ENCODE measurements around the gene MLPH. TPM values are rescaled to one million over a fixed set of nuclear protein-coding genes. Genes with fewer than 3 reads are reported as not detected.

The MLPH gene
- total and polyA plus RNA-seq, 9 of the 15 experiments (the other 6 are each of a cell fraction or from before 2014, with no cell fraction given) = 0.22 TPM; not detected in 8

DNA sequence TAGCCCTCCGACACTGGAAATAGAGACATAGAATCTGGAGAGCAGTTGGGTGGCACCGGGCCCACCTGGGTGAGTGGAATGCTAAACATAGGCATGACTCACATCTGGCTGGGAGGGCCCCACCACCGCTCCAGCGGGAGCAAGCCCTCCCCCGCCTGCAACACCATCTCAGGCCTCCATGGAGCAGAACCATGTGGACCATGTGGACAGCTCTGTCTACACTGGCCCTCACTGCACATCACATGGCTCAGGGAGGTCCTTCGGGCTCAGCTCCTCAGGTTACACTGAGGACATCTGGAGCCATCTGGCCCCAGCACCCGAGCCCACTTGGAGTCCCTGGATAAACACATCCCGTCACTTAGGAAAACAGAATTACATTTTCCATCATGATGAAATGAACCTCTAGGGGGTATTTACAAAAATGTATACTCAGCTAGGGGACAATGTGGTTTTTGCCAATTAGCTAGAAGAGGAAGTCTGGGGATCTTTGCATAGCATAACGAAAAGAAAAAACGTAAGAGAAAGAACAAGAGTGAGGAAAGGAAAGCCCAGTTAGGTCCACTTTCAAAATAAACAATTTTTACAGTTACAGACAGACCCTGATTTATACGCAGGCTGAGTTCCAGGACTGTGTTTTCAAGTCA lies 30.7 kb upstream of the MLPH start (continued):
- TF ChIP-seq ZBTB40 (IDR thresholded peaks at IDR 0.05) (no peak), ZBTB40 (CRISPR knock-in tag; IDR thresholded peaks at IDR 0.05) (no peak), FOSL1 (tag; conservative IDR thresholded peaks at IDR 0.05) (no peak)
- TF ChIP-seq, protein P1, sequence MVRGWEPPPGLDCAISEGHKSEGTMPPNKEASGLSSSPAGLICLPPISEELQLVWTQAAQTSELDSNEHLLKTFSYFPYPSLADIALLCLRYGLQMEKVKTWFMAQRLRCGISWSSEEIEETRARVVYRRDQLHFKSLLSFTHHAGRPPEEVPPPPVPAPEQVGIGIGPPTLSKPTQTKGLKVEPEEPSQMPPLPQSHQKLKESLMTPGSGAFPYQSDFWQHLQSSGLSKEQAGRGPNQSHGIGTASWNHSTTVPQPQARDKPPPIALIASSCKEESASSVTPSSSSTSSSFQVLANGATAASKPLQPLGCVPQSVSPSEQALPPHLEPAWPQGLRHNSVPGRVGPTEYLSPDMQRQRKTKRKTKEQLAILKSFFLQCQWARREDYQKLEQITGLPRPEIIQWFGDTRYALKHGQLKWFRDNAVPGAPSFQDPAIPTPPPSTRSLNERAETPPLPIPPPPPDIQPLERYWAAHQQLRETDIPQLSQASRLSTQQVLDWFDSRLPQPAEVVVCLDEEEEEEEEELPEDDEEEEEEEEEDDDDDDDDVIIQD (CRISPR knock-in tag; IDR thresholded peaks at IDR 0.05) = no peak

Measured in K562 (cell line).